ACHN (cell line): ENCODE data around the gene CNTN5.
A peak's percentile ranks its signal among the peaks of the same experiment; 100 is the strongest.
"Not testable (repeated sequence)": the region's sequence is repeated elsewhere in the genome, so short reads cannot be mapped to it uniquely, and the experiment has no call there.

ENCODE experiments used
- DNase-seq: peaks from one replicate; pipeline ENCODE4 v3.0.0-alpha.2; 2015
- in situ Hi-C: cut with HindIII; loops from 2 replicates; pipeline ENCODE4 v1.10.0; 2017; ENCODE audit warnings: low sequenced_read_pairs, low pct_ligation_motif_present, low pct_unique_long_range_greater_than_20kb

The CNTN5 gene

DNA sequence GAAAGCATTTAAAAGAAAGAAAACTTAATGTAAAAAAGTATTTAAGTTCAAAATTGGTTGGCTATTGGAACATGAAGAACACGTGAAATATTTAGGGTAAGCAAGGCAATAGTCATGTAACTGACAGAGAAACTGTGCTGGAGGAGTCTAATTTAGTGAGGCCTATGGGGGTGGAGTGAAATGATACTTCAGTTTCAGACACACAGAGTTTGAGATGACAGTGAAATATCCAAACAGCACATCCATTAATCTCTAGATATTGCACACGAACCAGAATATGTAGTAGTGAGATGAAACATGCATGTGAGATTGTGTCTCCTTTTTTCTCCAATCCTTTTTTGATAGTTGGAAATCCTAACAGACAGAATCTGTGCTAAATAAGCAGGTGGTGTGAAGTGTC, 739.0 kb downstream of the CNTN5 start:
- in situ Hi-C loops: no loop called here
- DNase-seq: no peak

DNA sequence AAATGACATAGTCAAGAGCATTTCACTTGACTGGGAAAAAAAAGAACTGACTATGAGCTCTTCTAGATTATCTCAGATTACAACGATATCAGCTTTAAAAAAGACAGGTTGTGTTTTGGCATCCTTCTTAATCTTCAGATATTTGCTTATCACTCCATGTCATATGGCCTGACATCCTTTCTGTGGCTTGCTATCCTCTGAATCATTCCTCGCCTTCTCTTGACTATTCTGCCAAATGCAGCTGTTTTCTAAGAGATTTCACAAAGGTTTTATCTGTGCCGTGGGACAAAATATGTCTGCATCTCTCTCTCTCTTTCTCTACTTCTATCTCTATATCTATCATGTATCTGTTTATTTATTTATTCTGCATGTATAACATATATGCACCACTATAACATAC, 746.1 kb downstream of the CNTN5 start:
- DNase-seq: no peak
- in situ Hi-C loops: no loop called here

- no peak for DNase-seq
- in situ Hi-C loops: no loop called here
Observed at GRCh38 chr11:99773646-99774045, 752.9 kb downstream of the CNTN5 start.

DNA sequence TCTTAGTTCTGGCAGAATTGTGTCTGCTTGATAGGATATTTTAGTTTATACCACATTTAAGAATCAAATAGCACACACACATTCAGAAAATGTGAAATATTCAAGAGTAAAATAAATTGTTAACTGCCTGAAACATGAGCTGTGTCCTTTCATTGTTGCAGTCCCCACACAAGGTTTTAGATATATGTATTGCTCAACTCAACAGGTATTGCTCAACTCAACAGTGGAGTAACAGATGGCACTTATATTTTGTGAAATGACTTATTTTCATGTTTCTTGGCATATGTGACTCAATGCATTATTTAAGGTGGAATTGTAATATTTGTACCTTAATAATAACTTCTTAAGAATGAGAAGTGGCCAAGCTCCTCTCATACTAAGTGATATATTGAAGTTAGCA, 760.3 kb downstream of the CNTN5 start:
- no peak for DNase-seq
- in situ Hi-C loops: no loop called here

DNA sequence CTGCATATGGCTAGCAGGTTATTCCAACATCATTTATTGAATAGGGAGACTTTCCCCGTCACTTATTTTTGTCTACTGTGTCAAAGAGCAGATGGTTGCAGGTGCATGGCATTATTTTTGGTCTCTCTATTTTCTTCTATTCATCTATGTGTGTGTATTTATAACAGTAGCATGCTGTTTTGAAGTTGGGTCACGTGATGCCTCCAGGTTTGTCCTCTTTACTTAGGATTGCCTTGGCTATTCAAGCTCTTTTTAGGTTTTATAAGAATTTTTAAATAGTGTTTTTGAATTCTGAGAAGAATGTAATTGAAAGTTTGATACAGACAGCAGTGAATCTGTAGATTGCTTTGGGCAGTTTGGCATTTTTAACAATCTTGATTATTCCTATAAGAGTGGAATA, 770.6 kb downstream of the CNTN5 start:
- no peak for DNase-seq
- in situ Hi-C loops: no loop called here

DNA sequence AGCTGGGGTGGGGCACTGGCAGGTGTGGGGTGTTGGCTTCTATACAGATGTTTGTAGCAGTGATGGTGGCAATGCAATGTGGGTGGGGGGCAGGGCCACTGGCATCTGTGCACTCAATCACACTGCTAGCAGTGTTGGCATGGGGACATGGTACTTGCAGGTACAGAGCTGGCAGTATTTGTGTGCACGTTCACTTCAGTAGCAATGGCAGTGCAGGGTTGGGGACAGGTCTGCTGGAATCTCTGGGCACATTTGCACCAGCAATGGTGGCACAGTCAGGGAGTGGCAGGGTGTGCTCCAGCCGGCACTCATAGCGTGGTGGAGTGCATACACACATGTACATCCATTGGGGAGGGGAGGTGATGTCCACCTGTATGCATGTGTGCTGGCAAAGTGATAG, 775.2 kb downstream of the CNTN5 start:
- in situ Hi-C loops: no loop called here

DNA sequence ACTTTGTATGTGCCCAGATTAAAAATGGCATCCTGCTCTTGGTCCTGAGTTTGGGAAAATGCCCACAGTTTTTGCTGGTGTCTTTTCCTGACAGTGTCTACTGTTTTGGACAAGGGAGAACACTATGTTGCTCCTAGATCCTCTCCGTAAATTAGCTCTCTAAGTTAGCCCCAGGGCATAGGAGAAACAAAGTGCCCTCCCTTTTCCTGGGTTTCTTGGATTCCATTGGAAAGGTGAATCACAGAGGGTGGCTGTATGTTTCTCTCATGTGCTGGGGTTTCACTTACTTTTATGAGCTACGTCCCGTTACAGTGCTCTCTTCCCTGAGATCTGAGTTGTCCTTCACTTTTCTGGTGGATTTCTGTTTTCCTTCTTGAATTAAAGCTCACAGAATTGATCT, 782.8 kb downstream of the CNTN5 start:
- in situ Hi-C loops: no loop called here
- DNase-seq: no peak

More for the DNA sequence above, 775.2 kb downstream of the CNTN5 start:
- DNase-seq: no peak

GRCh38 chr11:99812516-99812915, 791.8 kb downstream of the CNTN5 start:
- in situ Hi-C loops: no loop called here
- DNase-seq: no peak

GRCh38 chr11:99814021-99814420, 793.3 kb downstream of the CNTN5 start:
- DNase-seq: no peak
- in situ Hi-C loops: no loop called here

- DNase-seq: no peak
- in situ Hi-C loops: no loop called here
Observed at GRCh38 chr11:99814738-99815137, 794.0 kb downstream of the CNTN5 start.

DNA sequence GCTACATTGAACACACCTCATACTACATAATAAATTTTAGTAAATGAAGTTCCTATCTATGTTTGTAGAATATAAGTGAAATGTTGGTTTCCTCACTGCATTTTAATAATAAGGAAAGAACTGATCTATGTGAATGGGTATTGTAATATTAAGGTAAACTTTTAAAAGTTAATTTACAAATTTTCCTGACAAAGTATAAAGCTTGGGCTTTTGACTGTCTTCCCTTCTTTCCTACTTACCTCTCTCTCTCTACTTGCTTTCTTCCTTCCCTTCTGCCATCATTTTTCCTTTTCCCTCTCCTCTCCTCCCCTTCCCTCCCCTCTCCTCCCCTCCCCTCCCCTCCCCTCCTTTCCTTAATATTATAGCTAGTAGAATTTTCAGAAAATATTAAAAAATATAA, 798.2 kb downstream of the CNTN5 start:
- no peak for DNase-seq
- in situ Hi-C loops: no loop called here

DNA sequence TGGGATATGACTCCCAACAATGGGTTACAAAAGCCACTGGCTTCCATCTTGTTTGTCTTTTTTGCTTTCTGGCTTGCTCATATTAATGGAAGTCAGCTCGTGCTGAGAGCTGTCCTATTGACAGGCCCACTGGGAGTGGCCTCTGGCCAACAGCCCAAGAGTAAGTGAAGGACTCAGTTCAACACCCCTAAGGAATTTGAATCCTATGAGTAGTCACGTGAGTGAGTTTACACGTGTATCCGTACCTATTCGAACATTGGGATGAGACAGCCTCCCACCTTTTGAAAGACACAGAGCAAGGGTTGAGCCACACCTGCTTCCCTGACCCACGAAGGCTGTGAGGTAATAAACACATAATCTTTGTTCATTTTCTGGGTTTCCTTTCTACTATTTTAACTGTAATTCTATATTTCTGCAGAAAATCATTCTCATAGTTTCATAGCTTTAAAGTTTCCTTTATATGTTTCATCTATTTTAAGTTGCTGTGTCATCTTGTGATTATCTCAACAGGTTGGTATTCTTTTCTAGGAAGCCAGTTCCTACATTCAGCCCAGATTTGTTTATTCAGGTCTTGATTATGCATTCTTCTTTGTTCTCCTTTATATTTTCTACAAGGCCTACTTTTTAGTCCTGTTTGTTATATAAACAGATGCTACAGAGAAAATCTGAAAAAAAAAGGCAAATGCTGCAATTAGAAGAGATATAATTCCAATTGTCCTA, 802.3 kb downstream of the CNTN5 start:
- in situ Hi-C loops: no loop called here
- DNase-seq: no peak

DNA sequence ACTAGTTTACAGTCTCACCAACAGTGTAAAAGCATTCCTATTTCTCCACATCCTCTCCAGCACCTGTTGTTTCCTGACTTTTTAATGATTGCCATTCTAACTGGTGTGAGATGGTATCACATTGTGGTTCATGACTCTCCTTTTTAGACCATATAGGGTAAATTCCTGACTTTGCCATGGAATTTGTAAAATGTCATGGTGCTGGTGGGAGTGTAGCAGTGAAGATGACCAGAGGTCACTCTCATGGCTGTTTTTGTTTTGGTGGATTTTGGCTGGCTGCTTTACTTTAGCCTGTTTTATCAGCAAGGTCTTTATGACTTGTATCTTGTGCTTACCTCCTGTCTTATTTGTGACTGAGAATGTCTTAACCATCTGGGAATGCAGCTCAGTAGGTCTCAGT, 816.0 kb downstream of the CNTN5 start:
- in situ Hi-C loops, DNase-seq: not testable (repeated sequence)

GRCh38 chr11:99841885-99842284, 821.1 kb downstream of the CNTN5 start:
- in situ Hi-C loops: no loop called here
- DNase-seq: no peak

- DNase-seq: peak; percentile 1
- in situ Hi-C loops: no loop called here
Observed at GRCh38 chr11:99865951-99866350, 845.2 kb downstream of the CNTN5 start.

GRCh38 chr11:99881610-99882009, 860.9 kb downstream of the CNTN5 start:
- in situ Hi-C loops: no loop called here

DNA sequence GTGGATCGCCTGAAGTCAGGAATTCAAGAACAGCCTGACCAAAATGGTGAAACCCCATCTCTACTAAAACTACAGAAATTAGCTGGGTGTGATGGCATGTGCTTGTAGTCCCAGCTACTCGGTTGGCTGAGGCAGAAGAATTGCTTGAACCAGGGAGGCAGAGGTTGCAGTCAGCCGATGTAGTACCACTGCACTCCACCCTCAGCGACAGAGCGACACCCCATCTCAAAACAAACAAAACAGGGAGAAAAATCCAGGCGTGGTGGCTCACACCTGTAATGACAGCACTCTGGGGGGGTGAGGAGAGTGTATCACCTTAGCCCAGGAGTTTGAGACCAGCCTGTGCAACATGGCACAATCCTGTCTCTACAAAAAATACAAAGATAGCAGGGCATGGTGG, 864.0 kb downstream of the CNTN5 start:
- in situ Hi-C loops: no loop called here
- no peak for DNase-seq

More at GRCh38 chr11:99881610-99882009, 860.9 kb downstream of the CNTN5 start:
- DNase-seq: no peak

- in situ Hi-C loops: no loop called here
- no peak for DNase-seq
Observed at GRCh38 chr11:99887481-99887880, 866.7 kb downstream of the CNTN5 start.

- in situ Hi-C loops: no loop called here
- no peak for DNase-seq
Observed at GRCh38 chr11:99893811-99894210, 873.1 kb downstream of the CNTN5 start.

GRCh38 chr11:99901175-99901574, 880.4 kb downstream of the CNTN5 start:
- DNase-seq: no peak
- in situ Hi-C loops: no loop called here

DNA sequence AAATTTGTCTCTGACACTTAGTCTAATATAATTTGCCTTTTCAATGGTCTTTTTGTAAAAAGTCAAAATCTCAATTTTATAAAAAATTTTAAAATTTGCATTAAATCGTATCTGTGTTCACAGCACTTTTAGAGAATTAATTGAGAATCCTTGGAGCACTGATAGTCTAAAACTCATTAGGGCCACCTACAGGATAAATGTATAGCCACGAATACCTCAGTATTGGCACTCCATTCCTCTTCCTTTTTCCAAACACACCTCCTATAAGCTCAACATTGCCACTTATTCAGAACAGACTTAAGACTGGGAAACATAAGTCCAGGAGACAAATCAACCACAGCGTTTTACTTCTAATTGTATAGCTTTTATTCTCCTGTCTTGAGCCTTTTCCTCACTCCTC, 890.4 kb downstream of the CNTN5 start:
- DNase-seq: no peak
- in situ Hi-C loops: no loop called here
